HPDE6-E6E7 (cell line): ENCODE data around the gene USP17L28.
"Not testable (repeated sequence)": the region's sequence is repeated elsewhere in the genome, so short reads cannot be mapped to it uniquely, and the experiment has no call there.

Source experiments
- DNase-seq: peaks from one replicate; pipeline ENCODE4 v3.0.0; 2011; ENCODE audit warnings: missing footprints; ENCODE audit errors: extremely low spot score

USP17L28 gene, protein sequence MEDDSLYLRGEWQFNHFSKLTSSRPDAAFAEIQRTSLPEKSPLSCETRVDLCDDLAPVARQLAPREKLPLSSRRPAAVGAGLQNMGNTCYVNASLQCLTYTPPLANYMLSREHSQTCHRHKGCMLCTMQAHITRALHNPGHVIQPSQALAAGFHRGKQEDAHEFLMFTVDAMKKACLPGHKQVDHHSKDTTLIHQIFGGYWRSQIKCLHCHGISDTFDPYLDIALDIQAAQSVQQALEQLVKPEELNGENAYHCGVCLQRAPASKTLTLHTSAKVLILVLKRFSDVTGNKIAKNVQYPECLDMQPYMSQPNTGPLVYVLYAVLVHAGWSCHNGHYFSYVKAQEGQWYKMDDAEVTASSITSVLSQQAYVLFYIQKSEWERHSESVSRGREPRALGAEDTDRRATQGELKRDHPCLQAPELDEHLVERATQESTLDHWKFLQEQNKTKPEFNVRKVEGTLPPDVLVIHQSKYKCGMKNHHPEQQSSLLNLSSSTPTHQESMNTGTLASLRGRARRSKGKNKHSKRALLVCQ

DNA sequence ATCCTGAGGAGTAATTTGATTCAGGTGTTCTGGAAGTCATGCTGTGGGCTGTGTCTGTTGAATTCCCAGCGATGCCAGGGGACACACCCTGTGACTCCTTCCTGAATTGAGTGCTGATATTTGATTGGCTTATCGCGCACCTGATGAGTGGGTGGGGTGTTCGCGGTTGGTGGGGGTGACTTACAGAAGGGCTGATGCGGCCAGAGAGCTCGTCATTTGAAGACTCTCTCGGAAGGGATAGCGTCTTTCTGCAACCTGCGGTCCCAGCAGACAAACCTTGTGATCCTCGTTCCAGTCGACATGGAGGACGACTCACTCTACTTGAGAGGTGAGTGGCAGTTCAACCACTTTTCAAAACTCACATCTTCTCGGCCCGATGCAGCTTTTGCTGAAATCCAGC lies at the start of gene USP17L28:
Gene USP17L28, plus strand, starts transcription at position 301 of the 400 bp plus-strand sequence. Its CDS starts 0 bp downstream, at position 301.
- DNase-seq, result not testable (repeated sequence)

DNA sequence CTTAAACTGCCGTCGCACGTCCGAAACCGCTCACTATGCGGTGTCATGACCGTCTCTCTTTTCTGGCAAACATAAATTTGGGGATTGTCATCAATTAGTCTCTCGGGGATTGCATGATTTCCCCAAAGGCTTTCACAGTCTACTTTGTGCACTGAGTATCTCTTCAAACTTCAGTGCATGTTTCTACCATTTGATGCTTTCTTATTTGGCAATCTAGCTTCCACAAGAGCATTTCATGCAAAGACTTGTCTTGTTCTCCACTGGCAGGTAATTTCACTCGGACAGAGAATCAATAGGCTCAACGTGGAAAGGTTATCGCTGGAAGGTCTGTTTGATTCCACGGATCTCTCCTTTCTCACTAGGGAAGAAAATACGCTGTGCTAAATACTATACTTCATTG lies 24.5 kb upstream of the USP17L28 start:
- DNase-seq, result not testable (repeated sequence)

DNA sequence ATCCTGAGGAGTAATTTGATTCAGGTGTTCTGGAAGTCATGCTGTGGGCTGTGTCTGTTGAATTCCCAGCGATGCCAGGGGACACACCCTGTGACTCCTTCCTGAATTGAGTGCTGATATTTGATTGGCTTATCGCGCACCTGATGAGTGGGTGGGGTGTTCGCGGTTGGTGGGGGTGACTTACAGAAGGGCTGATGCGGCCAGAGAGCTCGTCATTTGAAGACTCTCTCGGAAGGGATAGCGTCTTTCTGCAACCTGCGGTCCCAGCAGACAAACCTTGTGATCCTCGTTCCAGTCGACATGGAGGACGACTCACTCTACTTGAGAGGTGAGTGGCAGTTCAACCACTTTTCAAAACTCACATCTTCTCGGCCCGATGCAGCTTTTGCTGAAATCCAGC lies 23.8 kb upstream of the USP17L28 start, which contains the start of gene USP17L24:
Gene USP17L24, plus strand, starts transcription at position 301 of the 400 bp plus-strand sequence. Its CDS starts 0 bp downstream, at position 301.
- DNase-seq, result not testable (repeated sequence)

DNA sequence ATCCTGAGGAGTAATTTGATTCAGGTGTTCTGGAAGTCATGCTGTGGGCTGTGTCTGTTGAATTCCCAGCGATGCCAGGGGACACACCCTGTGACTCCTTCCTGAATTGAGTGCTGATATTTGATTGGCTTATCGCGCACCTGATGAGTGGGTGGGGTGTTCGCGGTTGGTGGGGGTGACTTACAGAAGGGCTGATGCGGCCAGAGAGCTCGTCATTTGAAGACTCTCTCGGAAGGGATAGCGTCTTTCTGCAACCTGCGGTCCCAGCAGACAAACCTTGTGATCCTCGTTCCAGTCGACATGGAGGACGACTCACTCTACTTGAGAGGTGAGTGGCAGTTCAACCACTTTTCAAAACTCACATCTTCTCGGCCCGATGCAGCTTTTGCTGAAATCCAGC lies 19.1 kb upstream of the USP17L28 start, which contains the start of gene USP17L25:
Gene USP17L25, plus strand, starts transcription at position 301 of the 400 bp plus-strand sequence. Its CDS starts 0 bp downstream, at position 301.
- not testable (repeated sequence) for DNase-seq

DNA sequence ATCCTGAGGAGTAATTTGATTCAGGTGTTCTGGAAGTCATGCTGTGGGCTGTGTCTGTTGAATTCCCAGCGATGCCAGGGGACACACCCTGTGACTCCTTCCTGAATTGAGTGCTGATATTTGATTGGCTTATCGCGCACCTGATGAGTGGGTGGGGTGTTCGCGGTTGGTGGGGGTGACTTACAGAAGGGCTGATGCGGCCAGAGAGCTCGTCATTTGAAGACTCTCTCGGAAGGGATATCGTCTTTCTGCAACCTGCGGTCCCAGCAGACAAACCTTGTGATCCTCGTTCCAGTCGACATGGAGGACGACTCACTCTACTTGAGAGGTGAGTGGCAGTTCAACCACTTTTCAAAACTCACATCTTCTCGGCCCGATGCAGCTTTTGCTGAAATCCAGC lies 14.3 kb upstream of the USP17L28 start, which contains the start of gene USP17L26:
Gene USP17L26, plus strand, starts transcription at position 301 of the 400 bp plus-strand sequence. Its CDS starts 0 bp downstream, at position 301.
- DNase-seq, result not testable (repeated sequence)

DNA sequence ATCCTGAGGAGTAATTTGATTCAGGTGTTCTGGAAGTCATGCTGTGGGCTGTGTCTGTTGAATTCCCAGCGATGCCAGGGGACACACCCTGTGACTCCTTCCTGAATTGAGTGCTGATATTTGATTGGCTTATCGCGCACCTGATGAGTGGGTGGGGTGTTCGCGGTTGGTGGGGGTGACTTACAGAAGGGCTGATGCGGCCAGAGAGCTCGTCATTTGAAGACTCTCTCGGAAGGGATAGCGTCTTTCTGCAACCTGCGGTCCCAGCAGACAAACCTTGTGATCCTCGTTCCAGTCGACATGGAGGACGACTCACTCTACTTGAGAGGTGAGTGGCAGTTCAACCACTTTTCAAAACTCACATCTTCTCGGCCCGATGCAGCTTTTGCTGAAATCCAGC lies 9.6 kb upstream of the USP17L28 start, which contains the start of gene USP17L5:
Gene USP17L5, plus strand, starts transcription at position 301 of the 400 bp plus-strand sequence. Its CDS starts 0 bp downstream, at position 301.
- DNase-seq, result not testable (repeated sequence)

DNA sequence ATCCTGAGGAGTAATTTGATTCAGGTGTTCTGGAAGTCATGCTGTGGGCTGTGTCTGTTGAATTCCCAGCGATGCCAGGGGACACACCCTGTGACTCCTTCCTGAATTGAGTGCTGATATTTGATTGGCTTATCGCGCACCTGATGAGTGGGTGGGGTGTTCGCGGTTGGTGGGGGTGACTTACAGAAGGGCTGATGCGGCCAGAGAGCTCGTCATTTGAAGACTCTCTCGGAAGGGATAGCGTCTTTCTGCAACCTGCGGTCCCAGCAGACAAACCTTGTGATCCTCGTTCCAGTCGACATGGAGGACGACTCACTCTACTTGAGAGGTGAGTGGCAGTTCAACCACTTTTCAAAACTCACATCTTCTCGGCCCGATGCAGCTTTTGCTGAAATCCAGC lies 4.8 kb upstream of the USP17L28 start, which contains the start of gene USP17L27:
Gene USP17L27, plus strand, starts transcription at position 301 of the 400 bp plus-strand sequence. Its CDS starts 0 bp downstream, at position 301.
- DNase-seq, result not testable (repeated sequence)

DNA sequence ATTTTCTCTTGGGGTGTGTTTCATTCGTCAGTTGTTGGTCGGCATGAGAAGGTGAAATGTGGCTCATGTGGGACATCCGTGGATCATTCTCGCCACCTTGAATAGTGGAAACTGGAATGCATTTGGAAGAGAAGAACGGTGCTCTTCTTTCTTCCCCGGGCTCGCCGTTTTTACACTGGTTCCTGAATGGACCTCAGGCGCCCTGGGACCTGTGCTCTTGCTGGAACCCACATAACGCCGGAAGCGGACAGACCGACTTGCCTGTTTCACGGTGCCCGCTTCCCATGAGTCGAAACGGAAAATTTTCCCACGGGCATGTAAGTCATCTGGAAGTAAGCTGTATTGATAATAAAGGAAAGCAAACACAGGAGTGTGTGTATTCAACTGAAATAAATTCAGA lies 2.2 kb downstream of the USP17L28 start:
- not testable (repeated sequence) for DNase-seq

DNA sequence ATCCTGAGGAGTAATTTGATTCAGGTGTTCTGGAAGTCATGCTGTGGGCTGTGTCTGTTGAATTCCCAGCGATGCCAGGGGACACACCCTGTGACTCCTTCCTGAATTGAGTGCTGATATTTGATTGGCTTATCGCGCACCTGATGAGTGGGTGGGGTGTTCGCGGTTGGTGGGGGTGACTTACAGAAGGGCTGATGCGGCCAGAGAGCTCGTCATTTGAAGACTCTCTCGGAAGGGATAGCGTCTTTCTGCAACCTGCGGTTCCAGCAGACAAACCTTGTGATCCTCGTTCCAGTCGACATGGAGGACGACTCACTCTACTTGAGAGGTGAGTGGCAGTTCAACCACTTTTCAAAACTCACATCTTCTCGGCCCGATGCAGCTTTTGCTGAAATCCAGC lies 4.6 kb downstream of the USP17L28 start, which contains the start of gene USP17L29:
Gene USP17L29, plus strand, starts transcription at position 301 of the 400 bp plus-strand sequence. Its CDS starts 0 bp downstream, at position 301.
- not testable (repeated sequence) for DNase-seq

DNA sequence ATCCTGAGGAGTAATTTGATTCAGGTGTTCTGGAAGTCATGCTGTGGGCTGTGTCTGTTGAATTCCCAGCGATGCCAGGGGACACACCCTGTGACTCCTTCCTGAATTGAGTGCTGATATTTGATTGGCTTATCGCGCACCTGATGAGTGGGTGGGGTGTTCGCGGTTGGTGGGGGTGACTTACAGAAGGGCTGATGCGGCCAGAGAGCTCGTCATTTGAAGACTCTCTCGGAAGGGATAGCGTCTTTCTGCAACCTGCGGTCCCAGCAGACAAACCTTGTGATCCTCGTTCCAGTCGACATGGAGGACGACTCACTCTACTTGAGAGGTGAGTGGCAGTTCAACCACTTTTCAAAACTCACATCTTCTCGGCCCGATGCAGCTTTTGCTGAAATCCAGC lies 14.1 kb downstream of the USP17L28 start, which contains the start of gene USP17L30:
Gene USP17L30, plus strand, starts transcription at position 301 of the 400 bp plus-strand sequence. Its CDS starts 0 bp downstream, at position 301.
- not testable (repeated sequence) for DNase-seq

DNA sequence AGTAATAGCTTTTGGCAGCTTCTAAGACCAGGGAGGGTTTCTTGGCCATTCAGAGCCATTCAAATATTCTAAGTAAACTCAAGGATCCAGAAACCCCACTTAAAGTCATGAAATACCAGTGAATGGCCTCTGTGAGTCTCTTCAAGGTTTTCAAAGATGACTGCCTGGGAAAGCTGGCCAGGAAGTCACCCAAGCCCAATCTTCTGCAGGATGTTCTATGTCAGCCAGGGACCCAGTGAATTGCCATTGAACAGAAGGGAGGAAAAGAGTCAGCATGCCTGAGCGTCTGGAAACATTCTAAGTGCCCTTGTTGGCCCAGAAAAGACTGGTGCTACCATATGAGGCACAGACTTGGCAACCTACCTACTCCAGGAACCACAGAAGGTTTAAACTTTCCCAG lies 31.2 kb downstream of the USP17L28 start:
- DNase-seq, result not testable (repeated sequence)

DNA sequence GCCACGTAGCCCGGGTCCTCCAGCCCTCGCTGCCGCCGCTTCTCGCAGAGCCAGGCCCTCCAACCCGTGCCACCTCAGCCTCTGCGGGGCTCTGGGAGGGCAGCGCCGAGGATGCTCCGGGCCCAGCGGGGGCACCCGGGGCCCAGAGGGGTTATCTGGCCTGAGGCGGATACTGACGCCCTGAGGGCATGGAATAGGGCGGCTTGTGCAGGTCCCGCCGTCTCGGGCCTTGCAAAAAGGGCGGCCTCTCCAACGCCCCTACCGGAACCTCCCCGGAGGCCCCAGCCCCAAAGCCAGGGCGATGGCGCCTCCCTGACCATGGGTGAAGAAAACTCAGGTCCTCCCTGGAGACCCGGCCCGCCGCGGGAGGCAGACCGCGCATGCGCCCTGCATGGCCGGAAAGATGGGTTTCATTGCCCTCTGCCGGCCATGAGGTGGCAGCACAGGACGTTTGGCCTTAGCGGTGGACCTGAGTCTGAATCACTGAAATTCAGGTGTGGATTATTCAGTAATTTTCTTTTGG lies 32.4 kb downstream of the USP17L28 start:
- not testable (repeated sequence) for DNase-seq

DNA sequence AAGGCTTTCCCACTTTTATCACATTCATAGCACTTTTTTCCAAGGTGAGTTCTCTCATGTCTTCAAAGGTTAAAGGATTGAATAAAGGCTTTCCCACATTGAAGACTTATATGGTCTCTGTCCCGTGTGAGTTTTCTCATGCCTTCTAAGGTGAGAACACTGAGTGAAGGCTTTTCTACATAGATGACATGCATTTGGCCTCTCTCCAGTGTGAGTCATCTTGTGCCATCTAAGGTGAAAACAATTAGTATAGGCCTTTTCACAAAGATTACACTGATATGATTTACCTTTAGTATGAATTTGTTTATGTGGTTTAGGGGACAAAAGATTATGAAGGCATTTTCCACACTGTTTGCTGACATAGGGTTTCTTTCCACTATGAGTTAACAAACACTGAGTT lies 35.4 kb downstream of the USP17L28 start:
- DNase-seq, result no peak

DNA sequence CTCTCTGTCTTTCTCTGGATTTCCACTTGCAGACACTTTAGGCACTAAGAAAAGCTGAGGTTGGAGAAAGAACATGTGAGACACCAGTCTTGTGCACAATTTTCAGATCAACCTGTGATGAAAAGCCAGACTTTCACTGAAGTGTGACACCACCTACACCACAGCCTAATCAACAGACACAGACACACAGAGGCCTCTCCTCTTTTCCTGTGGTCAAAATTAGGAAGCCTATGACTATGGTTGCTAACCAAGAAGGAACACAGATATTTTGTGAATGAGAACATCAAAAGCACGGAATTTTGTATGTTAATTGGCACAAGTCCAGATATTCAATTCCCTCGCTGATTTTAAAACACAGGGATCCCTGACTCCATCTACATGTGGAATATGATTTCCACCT lies 40.3 kb downstream of the USP17L28 start:
- DNase-seq, result not testable (repeated sequence)
